Lung (tissue), 12 donors: ENCODE data around the gene CDCA4. TPM values are rescaled to one million over a fixed set of nuclear protein-coding genes. Genes with fewer than 3 reads are reported as not detected.

Source experiments
- ATAC-seq: fragments of 200-7000 bp; cut with Tn5 transposase; one replicate; pipeline ENCODE4 v1.9.1; 2020; ENCODE audit warnings: moderate number of reproducible peaks; ENCODE audit not compliant: insufficient read depth, low FRiP score
- DNase-seq, 3 donors: peaks; one replicate each; pipeline ENCODE4 v3.0.0-alpha.2; 2013 to 2017
- H3K27ac ChIP-seq, 2 donors: one replicate each; pipeline ENCODE4 v1.5.1; 2013; ENCODE audit warnings: mild to moderate bottlenecking in 2 of 2, moderate library complexity in 2 of 2, control low read depth in 1 of 2, inconsistent platforms in 1 of 2, low read depth in 1 of 2, low read length in 1 of 2
- H3K27me3 ChIP-seq, 3 donors: one replicate each; pipeline ENCODE4 v1.5.1; 2013; ENCODE audit warnings: low read length in 2 of 3; ENCODE audit not compliant: control insufficient read depth in 3 of 3, insufficient read depth in 3 of 3
- H3K36me3 ChIP-seq, 4 donors: one replicate each; pipeline ENCODE4 v1.5.1; 2013; ENCODE audit warnings: low read length in 4 of 4, mild to moderate bottlenecking in 1 of 4, moderate library complexity in 1 of 4; ENCODE audit not compliant: control insufficient read depth in 4 of 4, insufficient read depth in 4 of 4
- H3K4me1 ChIP-seq, 5 donors: one replicate each; pipeline ENCODE4 v1.5.1; 2013; ENCODE audit warnings: low read length in 5 of 5, mild to moderate bottlenecking in 2 of 5, moderate library complexity in 1 of 5; ENCODE audit not compliant: control insufficient read depth in 5 of 5, insufficient read depth in 5 of 5
- H3K4me3 ChIP-seq: one replicate; pipeline ENCODE4 v1.5.1; 2013; ENCODE audit warnings: mild to moderate bottlenecking, control low read depth, moderate library complexity
- H3K9ac ChIP-seq, 2 donors: one replicate each; pipeline ENCODE4 v1.5.1; 2013; ENCODE audit warnings: low read length in 2 of 2, control low read depth in 1 of 2; ENCODE audit not compliant: insufficient read depth in 1 of 2
- H3K9me3 ChIP-seq, 4 donors: one replicate each; pipeline ENCODE4 v1.5.1; 2013; ENCODE audit warnings: low read length in 3 of 4, mild to moderate bottlenecking in 1 of 4, moderate library complexity in 1 of 4; ENCODE audit not compliant: control insufficient read depth in 4 of 4, insufficient read depth in 3 of 4
- WGBS, 2 donors: extraction: QIAGEN DNeasy Blood & Tissue Kit; methylation state at CpG; one replicate each; pipeline ENCODE4 v1.1.7; 2013; 5-methylcytosine and 5-hydroxymethylcytosine counted together
- polyA plus RNA-seq, 2 donors: library from polyadenylated mRNA; stranded (reverse); fragments of 200-250 nt; gene quantifications; one replicate each; pipeline ENCODE4 v1.2.1, GENCODE V29; 2013
- total RNA-seq, 2 donors: library from RNA; depleted of rRNA in 1 of 2; stranded (reverse); fragments of >200 nt in 1 of 2; gene quantifications; one replicate each; pipeline ENCODE4 v1.2.1, GENCODE V29; 2014 to 2021
- TF ChIP-seq, protein P1 (sequence below): IDR thresholded peaks from 2 replicates; pipeline ENCODE4 v1.5.1; 2012; ENCODE audit warnings: mild to moderate bottlenecking; ENCODE audit errors: control extremely low read depth, extremely low read depth
- donor health status: control.
- donor health status: control.
- donor health status: Bipolar disorder and iron deficiency.
- donor health status: healthy.
- donor health status: DM: yes; HTN: yes; CAD: no.

The CDCA4 gene
- total and polyA plus RNA-seq, 4 donors: 7.5 to 9.8 (median 8.2) TPM

DNA sequence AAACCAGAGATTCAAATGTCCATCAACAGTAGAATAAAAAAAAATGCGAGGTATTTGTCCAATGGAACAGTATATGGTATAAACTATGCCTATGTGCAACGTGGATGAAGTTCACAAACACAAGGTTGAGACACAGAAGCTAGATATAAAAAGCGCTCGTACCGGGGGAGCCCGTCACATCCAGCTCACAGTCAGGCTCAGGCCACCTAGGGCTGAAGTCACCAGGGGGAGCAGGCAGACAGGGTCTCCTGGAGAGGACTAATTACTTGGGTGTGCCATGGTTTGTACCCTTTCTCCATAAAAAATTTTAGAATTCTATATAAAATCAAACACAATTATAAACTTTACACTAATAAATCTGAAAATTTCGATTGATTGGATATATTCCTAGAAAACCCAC lies 56.3 kb downstream of the CDCA4 start:
- DNase-seq (no peak), ATAC-seq (no peak)
- TF ChIP-seq, protein P1, sequence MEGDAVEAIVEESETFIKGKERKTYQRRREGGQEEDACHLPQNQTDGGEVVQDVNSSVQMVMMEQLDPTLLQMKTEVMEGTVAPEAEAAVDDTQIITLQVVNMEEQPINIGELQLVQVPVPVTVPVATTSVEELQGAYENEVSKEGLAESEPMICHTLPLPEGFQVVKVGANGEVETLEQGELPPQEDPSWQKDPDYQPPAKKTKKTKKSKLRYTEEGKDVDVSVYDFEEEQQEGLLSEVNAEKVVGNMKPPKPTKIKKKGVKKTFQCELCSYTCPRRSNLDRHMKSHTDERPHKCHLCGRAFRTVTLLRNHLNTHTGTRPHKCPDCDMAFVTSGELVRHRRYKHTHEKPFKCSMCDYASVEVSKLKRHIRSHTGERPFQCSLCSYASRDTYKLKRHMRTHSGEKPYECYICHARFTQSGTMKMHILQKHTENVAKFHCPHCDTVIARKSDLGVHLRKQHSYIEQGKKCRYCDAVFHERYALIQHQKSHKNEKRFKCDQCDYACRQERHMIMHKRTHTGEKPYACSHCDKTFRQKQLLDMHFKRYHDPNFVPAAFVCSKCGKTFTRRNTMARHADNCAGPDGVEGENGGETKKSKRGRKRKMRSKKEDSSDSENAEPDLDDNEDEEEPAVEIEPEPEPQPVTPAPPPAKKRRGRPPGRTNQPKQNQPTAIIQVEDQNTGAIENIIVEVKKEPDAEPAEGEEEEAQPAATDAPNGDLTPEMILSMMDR: no peak
- H3K4me3 ChIP-seq: no peak overlapping the region
- H3K9me3 ChIP-seq: peaks cover 0 to 3% (median 0%) of the 10 kb centered on the region in 4 donors
- no peaks in the 10 kb centered on the region for H3K36me3 ChIP-seq
- H3K27ac ChIP-seq: no peak overlapping the region
- no peaks in the 10 kb centered on the region for H3K27me3 ChIP-seq
- no peak overlapping the region for H3K9ac ChIP-seq
- WGBS, 2 donors: 90 to 91% methylated on average over 7 of the region's 7 CpGs
- peaks cover 0 to 20% (median 16%) of the 10 kb centered on the region in 5 donors for H3K4me1 ChIP-seq

Other genes starting within 250 kb of the CDCA4 start
- 100 to 1,000 TPM; 161 to 224 TPM for gene AKT1, start 225.3 kb downstream of the CDCA4 start, total RNA-seq
- gene AKT1, start 225.3 kb downstream of the CDCA4 start, polyA plus RNA-seq: 100 to 1,000 TPM; 142 to 159 TPM
- gene ZBTB42, start 220.0 kb downstream of the CDCA4 start, total RNA-seq: 10 to 100 TPM; 10.2 to 18.6 TPM
- 10 to 100 TPM; 11.4 to 11.9 TPM for gene ZBTB42, start 220.0 kb downstream of the CDCA4 start, polyA plus RNA-seq
- gene CEP170B, start 155.8 kb downstream of the CDCA4 start, total RNA-seq: 10 to 100 TPM; 12.1 to 50.3 TPM
- 10 to 100 TPM; 12.7 to 17.6 TPM for gene CEP170B, start 155.8 kb downstream of the CDCA4 start, polyA plus RNA-seq
- gene PLD4, start 96.2 kb downstream of the CDCA4 start, total RNA-seq: 1 to 10 TPM in 1 of 2 donors, under 1 TPM in 1; 0.92 to 6.3 TPM
- under 1 TPM; 0.71 to 0.84 TPM for gene PLD4, start 96.2 kb downstream of the CDCA4 start, polyA plus RNA-seq
- gene AHNAK2, start 42.7 kb downstream of the CDCA4 start, total RNA-seq: 10 to 100 TPM in 1 of 2 donors, 1 to 10 TPM in 1; 8.1 to 26.6 TPM
- 1 to 10 TPM; 3.5 to 8.1 TPM for gene AHNAK2, start 42.7 kb downstream of the CDCA4 start, polyA plus RNA-seq
- gene CLBA1, start 35.3 kb downstream of the CDCA4 start, total RNA-seq: 10 to 100 TPM; 15.0 to 22.3 TPM
- 10 to 100 TPM; 12.3 to 12.5 TPM for gene CLBA1, start 35.3 kb downstream of the CDCA4 start, polyA plus RNA-seq
- 1 to 10 TPM; 4.4 to 6.9 TPM for gene GPR132, start 44.3 kb upstream of the CDCA4 start, total RNA-seq
- gene GPR132, start 44.3 kb upstream of the CDCA4 start, polyA plus RNA-seq: 10 to 100 TPM in 1 of 2 donors, 1 to 10 TPM in 1; 2.3 to 19.5 TPM
- gene JAG2, start 147.7 kb upstream of the CDCA4 start, total RNA-seq: 10 to 100 TPM; 32.1 to 35.1 TPM
- 10 to 100 TPM; 14.1 to 23.6 TPM for gene JAG2, start 147.7 kb upstream of the CDCA4 start, polyA plus RNA-seq
- gene NUDT14, start 160.2 kb upstream of the CDCA4 start, total RNA-seq: 10 to 100 TPM; 29.8 to 80.7 TPM
- 10 to 100 TPM; 27.7 to 72.7 TPM for gene NUDT14, start 160.2 kb upstream of the CDCA4 start, polyA plus RNA-seq
- 10 to 100 TPM; 44.2 to 51.4 TPM for gene BTBD6, start 227.4 kb upstream of the CDCA4 start, total RNA-seq
- 10 to 100 TPM; 30.9 to 54.1 TPM for gene BTBD6, start 227.4 kb upstream of the CDCA4 start, polyA plus RNA-seq